Activated naive CD4-positive, alpha-beta T cell treated with anti-CD3 and anti-CD28 coated beads for 36 hours (primary cell): ENCODE measurements around the gene MANF. TPM values are rescaled to one million over a fixed set of nuclear protein-coding genes. Genes with fewer than 3 reads are reported as not detected.

Experiments used
- CTCF ChIA-PET: fragments of 350-600 bp; sonication (Branson Sonifier 250); formaldehyde crosslinking; loops from one replicate; lab custom pipeline; 2021; ENCODE audit warnings: antibody characterized with exemption; lab: Charles Lee
- DNase-seq: peaks from one replicate; pipeline ENCODE4 v3.0.0-alpha.2; 2020
- H3K27ac Mint-ChIP-seq: one replicate; pipeline ENCODE4 v1.8.0; 2021; ENCODE audit warnings: mild to moderate bottlenecking, mixed read lengths
- H3K27me3 Mint-ChIP-seq: one replicate; pipeline ENCODE4 v1.8.0; 2021; ENCODE audit warnings: low read depth, mixed read lengths
- H3K36me3 Mint-ChIP-seq: one replicate; pipeline ENCODE4 v1.8.0; 2021; ENCODE audit warnings: low read depth, mixed read lengths
- H3K4me1 Mint-ChIP-seq: one replicate; pipeline ENCODE4 v1.8.0; 2021; ENCODE audit warnings: low read depth, mixed read lengths
- H3K4me3 Mint-ChIP-seq: one replicate; pipeline ENCODE4 v1.8.0; 2021; ENCODE audit warnings: mild to moderate bottlenecking, moderate library complexity, mixed read lengths
- H3K9me3 Mint-ChIP-seq: one replicate; pipeline ENCODE4 v1.8.0; 2021; ENCODE audit warnings: mixed read lengths
- intact Hi-C: fragments of 100-400 bp; cut with micrococcal nuclease; formaldehyde crosslinking; loops from one replicate; pipeline ENCODE4 v1.15.1; 2023
- total RNA-seq, 2 experiments: library from RNA; stranded (reverse); gene quantifications; one replicate each; pipeline ENCODE4 v1.2.3, GENCODE V29; 2021

MANF gene
- 100 to 1,000 TPM in 1 of 2 experiments, 10 to 100 TPM in 1; 91.7 to 108 TPM for total RNA-seq

- H3K4me1 Mint-ChIP-seq, result peaks cover 47% of the 10 kb centered on the region
- H3K27me3 Mint-ChIP-seq, result no peaks in the 10 kb centered on the region
- peaks cover 29% of the 10 kb centered on the region for H3K36me3 Mint-ChIP-seq
- no peaks in the 10 kb centered on the region for H3K9me3 Mint-ChIP-seq
- peak; percentile 99 for DNase-seq
- CTCF ChIA-PET, result interaction anchor here (0.6 to 1.9 kb wide), 5 partner anchors 118 to 813 kb away, joined by 3 to 5 read pairs (median 3); partner anchors contain the start of gene MAPKAPK3
- peak within 1 kb of the TSS; percentile 98 for H3K27ac Mint-ChIP-seq
- H3K4me3 Mint-ChIP-seq, result peak within 1 kb of the TSS; percentile 97
- intact Hi-C loops, result loop anchor here (1.0 to 10.0 kb wide), 10 partner anchors 115 to 1030 kb away; partner anchors contain the start of genes CYB561D2, DCAF1, DUSP7 and NPRL2
These were observed at the start of gene MANF for GRCh38 chr3:51384726-51385473. TSS of gene MANF (plus strand) at chr3:51385291. CDS start at chr3:51385343, 52 bp downstream.

GRCh38 chr3:51336261-51336660 is 48.8 kb upstream of the MANF start:
- intact Hi-C loops, result no loop called here
- no peak overlapping the region for H3K4me3 Mint-ChIP-seq
- H3K27ac Mint-ChIP-seq, result no peak overlapping the region
- no peaks in the 10 kb centered on the region for H3K4me1 Mint-ChIP-seq
- H3K27me3 Mint-ChIP-seq, result no peaks in the 10 kb centered on the region
- no peaks in the 10 kb centered on the region for H3K9me3 Mint-ChIP-seq
- CTCF ChIA-PET, result no interaction called here
- DNase-seq, result no peak
- H3K36me3 Mint-ChIP-seq, result no peaks in the 10 kb centered on the region

- DNase-seq, result no peak
- Mint-ChIP-seq H3K4me1 (no peaks in the 10 kb centered on the region), H3K9me3 (no peaks in the 10 kb centered on the region), H3K27ac (no peak overlapping the region), H3K4me3 (no peak overlapping the region), H3K27me3 (no peaks in the 10 kb centered on the region), H3K36me3 (no peaks in the 10 kb centered on the region)
- CTCF ChIA-PET, result no interaction called here
- intact Hi-C loops, result no loop called here
These were observed 47.4 kb upstream of the MANF start for GRCh38 chr3:51337666-51338065.

GRCh38 chr3:51338632-51339031 is 46.5 kb upstream of the MANF start:
- no peak overlapping the region for H3K27ac Mint-ChIP-seq
- no peaks in the 10 kb centered on the region for H3K4me1 Mint-ChIP-seq
- CTCF ChIA-PET, result no interaction called here
- intact Hi-C loops, result no loop called here
- no peak overlapping the region for H3K4me3 Mint-ChIP-seq
- no peaks in the 10 kb centered on the region for H3K27me3 Mint-ChIP-seq
- DNase-seq, result no peak
- H3K9me3 Mint-ChIP-seq, result no peaks in the 10 kb centered on the region
- no peaks in the 10 kb centered on the region for H3K36me3 Mint-ChIP-seq

DNA sequence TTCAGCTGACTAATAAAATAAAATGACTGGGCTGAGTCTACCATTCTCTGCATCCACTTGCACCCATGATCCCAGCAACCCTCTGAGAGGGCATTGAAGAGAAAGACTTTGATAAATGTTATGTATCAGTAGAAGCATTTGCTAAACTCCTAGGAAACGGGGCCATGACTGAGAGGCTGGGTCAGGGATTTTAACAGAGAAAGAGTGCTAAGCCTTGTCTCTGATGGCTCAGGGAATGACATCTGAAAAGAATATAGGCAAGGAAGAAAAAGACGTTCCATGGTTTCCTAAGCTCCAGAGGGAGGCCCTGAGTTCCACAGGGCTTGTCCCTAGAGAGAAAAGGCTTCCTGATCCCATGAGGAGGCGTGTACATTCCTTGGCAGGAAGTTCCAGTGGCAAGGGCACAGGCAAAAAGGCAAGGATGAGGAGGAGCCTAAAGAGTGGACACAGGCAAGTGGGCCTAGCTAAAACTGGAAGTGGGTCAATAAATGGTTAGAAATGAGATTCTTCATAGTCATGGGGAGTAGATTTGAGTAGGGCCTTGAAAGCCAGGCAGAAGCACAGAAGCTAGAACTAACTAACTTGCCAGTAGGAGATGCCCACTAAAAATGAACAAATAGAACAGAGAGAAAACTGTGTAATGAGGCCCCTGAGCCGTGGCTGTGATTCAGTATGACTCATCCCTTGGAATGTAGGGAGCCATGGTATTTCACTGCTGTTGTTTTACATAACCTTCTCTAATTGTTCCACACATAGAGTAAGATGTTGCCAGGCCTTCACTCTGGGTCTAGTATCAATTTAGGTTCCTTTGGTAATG is 44.9 kb upstream of the MANF start:
- no peaks in the 10 kb centered on the region for H3K4me1 Mint-ChIP-seq
- intact Hi-C loops, result no loop called here
- no peaks in the 10 kb centered on the region for H3K27me3 Mint-ChIP-seq
- no peak for DNase-seq
- no peak overlapping the region for H3K4me3 Mint-ChIP-seq
- H3K9me3 Mint-ChIP-seq, result no peaks in the 10 kb centered on the region
- no peak overlapping the region for H3K27ac Mint-ChIP-seq
- no peaks in the 10 kb centered on the region for H3K36me3 Mint-ChIP-seq
- CTCF ChIA-PET, result no interaction called here

DNA sequence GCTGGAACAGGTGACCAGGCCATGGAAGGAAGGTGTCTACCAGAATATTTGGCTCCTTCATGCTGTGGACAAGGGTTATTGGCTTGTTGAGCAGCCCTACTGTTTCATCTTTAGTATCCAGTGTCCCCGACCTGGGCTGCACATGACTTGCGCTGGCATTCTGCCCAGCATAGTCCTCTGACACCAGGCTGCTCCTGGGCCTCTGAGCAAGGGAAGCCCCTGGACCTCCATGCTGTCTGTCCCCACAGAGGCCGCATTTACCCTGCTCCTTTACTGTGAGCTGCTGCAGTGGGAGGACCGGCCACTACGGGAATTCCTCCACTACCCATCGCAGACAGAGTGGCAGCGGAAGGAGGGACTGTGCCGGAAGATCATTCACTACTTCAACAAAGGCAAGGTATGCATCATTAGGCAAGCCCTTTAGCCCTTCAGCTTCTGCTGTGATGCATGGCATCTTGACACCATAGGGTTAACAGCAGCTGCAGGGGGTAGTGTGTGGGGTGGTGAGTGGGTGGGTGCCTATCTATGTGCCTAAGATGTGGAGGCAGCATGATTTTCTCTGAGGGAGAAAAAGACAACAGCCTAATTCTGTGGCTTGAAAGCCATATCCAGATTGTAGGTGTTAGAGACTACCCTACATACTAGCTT is 44.0 kb upstream of the MANF start:
- Mint-ChIP-seq H3K4me3 (no peak overlapping the region), H3K4me1 (no peaks in the 10 kb centered on the region), H3K36me3 (no peaks in the 10 kb centered on the region), H3K9me3 (no peaks in the 10 kb centered on the region), H3K27ac (no peak overlapping the region), H3K27me3 (no peaks in the 10 kb centered on the region)
- DNase-seq, result no peak
- CTCF ChIA-PET, result no interaction called here
- intact Hi-C loops, result no loop called here

DNA sequence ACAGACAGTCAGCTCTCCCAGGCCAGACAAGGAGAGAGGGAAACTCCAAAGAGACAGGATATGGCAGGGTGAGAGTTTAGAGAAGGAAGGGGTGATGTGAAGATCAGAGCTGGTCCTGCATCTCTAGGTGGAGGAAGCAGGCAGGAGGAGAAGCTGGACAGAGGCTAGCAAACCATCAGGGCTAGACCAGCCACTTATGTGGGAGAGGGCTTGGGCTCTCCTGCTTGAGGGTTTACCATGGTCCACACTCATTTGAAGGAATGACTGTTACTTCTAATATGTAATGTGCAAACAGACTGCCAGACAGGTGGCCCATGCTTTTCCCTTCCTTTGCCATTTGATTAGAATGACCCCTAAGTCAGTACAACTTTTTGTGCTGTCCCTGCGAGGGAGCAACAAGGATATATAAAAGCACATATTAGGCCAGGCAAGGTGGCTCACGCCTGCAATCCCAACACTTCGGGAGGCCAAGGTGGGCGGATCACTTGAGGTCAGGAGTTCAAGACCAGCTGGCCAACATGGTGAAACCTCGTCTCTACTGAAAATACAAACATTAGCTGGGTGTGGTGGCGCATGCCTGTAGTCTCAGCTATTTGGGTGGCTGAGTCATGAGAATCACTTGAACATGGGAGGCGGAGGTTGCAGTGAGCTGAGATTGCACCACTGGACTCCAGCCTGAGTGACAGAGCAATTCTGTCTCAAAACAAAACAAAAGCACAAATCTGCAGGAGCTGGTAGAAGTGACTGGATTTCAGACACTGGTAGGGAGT is 41.0 kb upstream of the MANF start:
- Mint-ChIP-seq H3K27ac (no peak overlapping the region), H3K9me3 (peaks cover 1% of the 10 kb centered on the region), H3K36me3 (no peaks in the 10 kb centered on the region), H3K4me3 (no peak overlapping the region), H3K4me1 (no peaks in the 10 kb centered on the region), H3K27me3 (no peaks in the 10 kb centered on the region)
- intact Hi-C loops, result no loop called here
- DNase-seq, result no peak
- CTCF ChIA-PET, result no interaction called here

DNA sequence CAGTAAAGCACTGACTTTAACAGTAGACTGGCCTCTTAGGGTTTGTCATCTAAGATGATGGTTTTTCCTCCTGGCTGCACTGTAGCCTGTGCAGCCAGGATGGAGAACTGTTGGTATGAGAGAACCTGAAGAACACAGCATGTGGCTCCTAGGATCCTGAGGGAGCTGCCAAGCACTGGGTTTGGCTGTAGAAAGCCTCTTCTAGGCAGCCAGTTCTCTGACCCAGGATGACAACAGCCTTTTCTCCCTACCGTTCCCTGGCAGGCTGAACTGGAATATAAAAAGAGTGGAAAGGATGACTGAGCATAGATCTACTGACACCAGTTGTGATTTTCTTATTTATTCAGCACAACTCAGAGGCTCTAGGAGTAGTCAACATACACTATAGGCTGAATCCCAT is 34.3 kb upstream of the MANF start:
- Mint-ChIP-seq H3K36me3 (no peaks in the 10 kb centered on the region), H3K4me3 (no peak overlapping the region), H3K9me3 (peaks cover 1% of the 10 kb centered on the region), H3K27ac (no peak overlapping the region), H3K27me3 (no peaks in the 10 kb centered on the region), H3K4me1 (no peaks in the 10 kb centered on the region)
- CTCF ChIA-PET, result interaction anchor here (1.3 kb wide), 1 partner anchor 8 kb away, joined by 3 read pairs; no protein-coding TSS in a partner anchor
- intact Hi-C loops, result no loop called here
- DNase-seq, result no peak

DNA sequence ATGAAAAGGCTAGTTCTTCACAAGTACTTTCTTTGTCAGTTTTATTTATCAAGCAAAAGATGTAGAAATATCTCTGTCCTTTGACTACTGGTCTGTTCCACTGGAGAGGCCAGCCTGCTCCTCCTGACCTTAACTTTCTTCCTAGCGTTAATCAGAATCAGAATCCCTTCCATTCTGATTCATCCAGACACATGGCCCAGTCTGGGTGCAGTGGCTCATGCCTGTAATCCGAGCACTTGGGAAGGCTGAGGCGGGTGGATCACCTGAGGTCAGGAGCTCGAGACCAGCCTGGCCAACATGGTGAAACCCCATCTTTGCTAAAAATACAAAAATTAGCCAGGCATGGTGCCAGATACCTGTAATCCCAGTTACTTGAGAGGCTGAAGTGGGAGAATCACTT is 32.0 kb upstream of the MANF start:
- H3K9me3 Mint-ChIP-seq, result no peaks in the 10 kb centered on the region
- intact Hi-C loops, result no loop called here
- CTCF ChIA-PET, result no interaction called here
- no peaks in the 10 kb centered on the region for H3K4me1 Mint-ChIP-seq
- H3K4me3 Mint-ChIP-seq, result no peak overlapping the region
- no peak overlapping the region for H3K27ac Mint-ChIP-seq
- no peaks in the 10 kb centered on the region for H3K27me3 Mint-ChIP-seq
- H3K36me3 Mint-ChIP-seq, result no peaks in the 10 kb centered on the region
- no peak for DNase-seq

DNA sequence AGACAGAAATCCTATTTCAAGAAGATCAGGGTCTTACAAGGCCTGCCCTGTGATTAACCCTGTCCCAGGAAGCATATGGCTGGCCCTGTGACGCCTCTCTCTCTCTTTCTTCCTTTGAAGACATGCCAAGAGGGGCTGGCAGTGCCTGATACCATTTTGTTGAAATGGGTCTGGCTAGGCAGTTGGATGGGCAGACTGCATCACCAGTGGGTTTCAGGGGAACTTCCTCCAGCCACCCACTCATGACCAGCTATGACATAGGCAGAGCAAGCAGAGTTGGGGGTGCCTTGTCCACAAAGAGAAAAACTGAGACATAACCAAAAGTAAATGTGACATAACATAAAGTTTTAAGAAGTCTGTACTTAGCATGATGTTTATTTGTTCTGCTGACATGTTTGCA is 31.4 kb upstream of the MANF start:
- no peak overlapping the region for H3K27ac Mint-ChIP-seq
- H3K4me3 Mint-ChIP-seq, result no peak overlapping the region
- no peaks in the 10 kb centered on the region for H3K27me3 Mint-ChIP-seq
- intact Hi-C loops, result no loop called here
- no peaks in the 10 kb centered on the region for H3K36me3 Mint-ChIP-seq
- no peak for DNase-seq
- no peaks in the 10 kb centered on the region for H3K4me1 Mint-ChIP-seq
- CTCF ChIA-PET, result no interaction called here
- H3K9me3 Mint-ChIP-seq, result no peaks in the 10 kb centered on the region

GRCh38 chr3:51354172-51354571 is 30.9 kb upstream of the MANF start:
- CTCF ChIA-PET, result no interaction called here
- Mint-ChIP-seq H3K9me3 (no peaks in the 10 kb centered on the region), H3K27me3 (no peaks in the 10 kb centered on the region), H3K4me1 (no peaks in the 10 kb centered on the region), H3K27ac (no peak overlapping the region), H3K36me3 (no peaks in the 10 kb centered on the region), H3K4me3 (no peak overlapping the region)
- no peak for DNase-seq
- intact Hi-C loops, result no loop called here
